HepG2 (cell line): ENCODE results near the gene EZH1. TPM values are rescaled to one million over a fixed set of nuclear protein-coding genes. Genes with fewer than 3 reads are reported as not detected.
A peak's percentile ranks its signal among the peaks of the same experiment; 100 is the strongest.

ENCODE experiments used
- ATAC-seq: fragments of 200-7000 bp; cut with Tn5 transposase; 3 replicates; pipeline ENCODE4 v1.9.1; 2020; ENCODE audit warnings: mild to moderate bottlenecking, moderate library complexity
- BruUV-seq: library from RNA; stranded (reverse); fragments of 400-500 nt; replicated peaks from 2 replicates; lab custom pipeline; 2021; lab: Mats Ljungman, UMichigan
- CTCF ChIA-PET: fragments of 300-600 bp; formaldehyde crosslinking; extraction: SDS; loops from one replicate; lab custom pipeline; 2021; ENCODE audit warnings: low total read pairs, inconsistent platforms, low intra/inter-chr PET ratio; lab: Yijun Ruan, JAX
- POLR2A ChIA-PET: fragments of 350-600 bp; sonication (Branson Sonifier 250); formaldehyde crosslinking; loops from one replicate; lab custom pipeline; 2020; ENCODE audit warnings: antibody characterized with exemption, inconsistent platforms; lab: Yijun Ruan, JAX
- DNase-seq: peaks from one replicate; pipeline ENCODE4 v3.0.0-alpha.2; 2015; ENCODE audit warnings: low spot score
- FAIRE-seq: peaks from 3 replicates; lab custom pipeline; 2011; peaks lifted over from hg19 to GRCh38; lab: Jason Lieb, UNC
- H2AFZ ChIP-seq: one replicate; pipeline ENCODE4 v1.6.1; 2011; ENCODE audit warnings: low read length, inconsistent platforms
- H3K27ac ChIP-seq: fragments of 300-600 bp; 3 replicates; pipeline ENCODE4 v1.8.0; 2011; ENCODE audit warnings: mixed run types, mild to moderate bottlenecking, mixed read lengths, low read length, inconsistent platforms; ENCODE audit not compliant: insufficient read depth; ENCODE audit errors: extremely low read length
- H3K27me3 ChIP-seq, 2 experiments: fragments of 200-600 bp in 1 of 2; 2 replicates in 1 of 2; 3 replicates in 1 of 2; pipeline versions ENCODE4 v1.6.0 to v1.8.0; 2011; ENCODE audit warnings: low read length in 2 of 2, mild to moderate bottlenecking in 2 of 2, moderate library complexity in 2 of 2, inconsistent platforms in 1 of 2; ENCODE audit not compliant: insufficient read depth in 2 of 2, control insufficient read depth in 1 of 2
- H3K36me3 ChIP-seq, 2 experiments: fragments of 200-600 bp in 1 of 2; replicated peaks in 1 of 2; 2 replicates in 1 of 2; 3 replicates in 1 of 2; pipeline versions ENCODE4 v1.5.1 to v1.8.0; 2011; ENCODE audit warnings: low read length in 2 of 2, inconsistent platforms in 1 of 2; ENCODE audit not compliant: insufficient read depth in 2 of 2, control insufficient read depth in 1 of 2
- H3K4me1 ChIP-seq: 2 replicates; pipeline ENCODE4 v1.5.1; 2012; ENCODE audit warnings: low read length, inconsistent platforms; ENCODE audit not compliant: insufficient read depth
- H3K4me2 ChIP-seq: 2 replicates; pipeline ENCODE4 v1.6.0; 2011; ENCODE audit warnings: low read depth, low read length, inconsistent platforms
- H3K4me3 ChIP-seq, 3 experiments: fragments of 200-600 bp in 1 of 3; sonication (generic), shearing (Covaris generic) in 1 of 3; replicated peaks in 1 of 3; 2 replicates each; pipeline ENCODE4 v1.5.1; 2011 to 2016; ENCODE audit warnings: low read length in 3 of 3, inconsistent platforms in 2 of 3, low read depth in 2 of 3, mild to moderate bottlenecking in 2 of 3, control low read depth in 1 of 3, mixed read lengths in 1 of 3; ENCODE audit not compliant: insufficient read depth in 1 of 3
- H3K79me2 ChIP-seq: one replicate; pipeline ENCODE4 v1.6.1; 2011; ENCODE audit warnings: low read length, inconsistent platforms; ENCODE audit not compliant: insufficient read depth
- H3K9ac ChIP-seq: 2 replicates; pipeline ENCODE4 v1.6.0; 2011; ENCODE audit warnings: mild to moderate bottlenecking, low read depth, low read length, inconsistent platforms; ENCODE audit not compliant: insufficient read depth
- H3K9me3 ChIP-seq: 2 replicates; pipeline ENCODE4 v1.5.1; 2012; ENCODE audit warnings: mild to moderate bottlenecking, low read length
- H4K20me1 ChIP-seq: 2 replicates; pipeline ENCODE4 v1.6.0; 2011; ENCODE audit warnings: inconsistent platforms, mild to moderate bottlenecking, low read length, moderate library complexity; ENCODE audit not compliant: insufficient read depth
- ATF4 ChIP-seq, 2 experiments: fragments of 450-650 bp in 1 of 2; sonication (generic) in 1 of 2; formaldehyde crosslinking; IDR thresholded peaks; 2 replicates each; pipeline versions ENCODE4 v1.5.0 to v1.8.0; 2020 to 2022; ENCODE audit warnings: mild to moderate bottlenecking in 1 of 2, missing genetic modification reagents in 1 of 2
- BCL6 ChIP-seq: IDR thresholded peaks from 2 replicates; pipeline ENCODE4 v1.6.1; 2016; ENCODE audit warnings: missing genetic modification reagents, missing compliant biosample characterization
- CCDC6 ChIP-seq: sonication (generic); formaldehyde crosslinking; IDR thresholded peaks from 2 replicates; pipeline ENCODE4 v1.8.1; 2022; ENCODE audit warnings: mild to moderate bottlenecking, missing genetic modification reagents, moderate library complexity
- JUND ChIP-seq: sonication (generic); formaldehyde crosslinking; IDR thresholded peaks from 2 replicates; pipeline ENCODE4 v1.8.0; 2022; ENCODE audit warnings: mild to moderate bottlenecking, missing genetic modification reagents
- KDM4B ChIP-seq: sonication (generic); formaldehyde crosslinking; IDR thresholded peaks from 2 replicates; pipeline ENCODE4 v1.4.0; 2020; ENCODE audit warnings: missing genetic modification reagents
- KLF11 ChIP-seq: IDR thresholded peaks from 2 replicates; pipeline ENCODE4 v1.6.1; 2016; ENCODE audit warnings: missing compliant biosample characterization
- PITX1 ChIP-seq: sonication (generic); formaldehyde crosslinking; IDR thresholded peaks from 2 replicates; pipeline ENCODE4 v1.5.1; 2020; ENCODE audit warnings: mild to moderate bottlenecking, missing genetic modification reagents
- RFX5 ChIP-seq: IDR thresholded peaks from 2 replicates; pipeline ENCODE4 v1.6.1; 2011; ENCODE audit warnings: low read depth, low read length, improper control_type of control experiment
- THAP11 ChIP-seq: IDR thresholded peaks from 2 replicates; pipeline ENCODE4 v1.6.1; 2016; ENCODE audit warnings: missing biosample characterization, missing genetic modification reagents
- TSC22D2 ChIP-seq: sonication (generic); formaldehyde crosslinking; IDR thresholded peaks from 2 replicates; pipeline ENCODE4 v1.5.1; 2020; ENCODE audit warnings: missing genetic modification reagents, mild to moderate bottlenecking, borderline replicate concordance
- ZFP36L1 ChIP-seq: sonication (generic); formaldehyde crosslinking; IDR thresholded peaks from 2 replicates; pipeline ENCODE4 v1.8.0; 2022; ENCODE audit warnings: mild to moderate bottlenecking, missing genetic modification reagents, moderate library complexity
- ZNF317 ChIP-seq: sonication (generic); formaldehyde crosslinking; IDR thresholded peaks from 2 replicates; pipeline ENCODE4 v1.5.0; 2020; ENCODE audit warnings: mild to moderate bottlenecking, missing genetic modification reagents
- ZNF446 ChIP-seq: sonication (generic); formaldehyde crosslinking; IDR thresholded peaks from 2 replicates; pipeline ENCODE4 v1.5.0; 2020; ENCODE audit warnings: mild to moderate bottlenecking, missing genetic modification reagents
- ZNF710 ChIP-seq: sonication (generic); formaldehyde crosslinking; IDR thresholded peaks from 2 replicates; pipeline ENCODE4 v1.5.0; 2020; ENCODE audit warnings: mild to moderate bottlenecking, missing genetic modification reagents, borderline replicate concordance
- ZNF776 ChIP-seq: sonication (generic); formaldehyde crosslinking; IDR thresholded peaks from 2 replicates; pipeline ENCODE4 v1.4.0; 2020; ENCODE audit warnings: mild to moderate bottlenecking, missing genetic modification reagents
- ZSCAN25 ChIP-seq: sonication (generic); formaldehyde crosslinking; IDR thresholded peaks from 2 replicates; pipeline ENCODE4 v1.8.0; 2022; ENCODE audit warnings: mild to moderate bottlenecking, missing genetic modification reagents
- ZSCAN31 ChIP-seq: sonication (generic); formaldehyde crosslinking; IDR thresholded peaks from 2 replicates; pipeline ENCODE4 v1.5.0; 2020; ENCODE audit warnings: low read depth, mild to moderate bottlenecking, missing genetic modification reagents
- WGBS: methylation state at CpG from one replicate; pipeline ENCODE4 v1.1.6; 2017; ENCODE audit warnings: low lambda C conversion rate; 5-methylcytosine and 5-hydroxymethylcytosine counted together
- in situ Hi-C: cut with HindIII; loops from 2 replicates; pipeline ENCODE4 v1.10.0; 2017; ENCODE audit warnings: low pct_unique_long_range_greater_than_20kb; ENCODE audit not compliant: extremely low pct_ligation_motif_present
- intact Hi-C: fragments of 100-400 bp; cut with micrococcal nuclease; formaldehyde crosslinking; loops from one replicate; pipeline ENCODE4 v1.10.0; 2022; ENCODE audit not compliant: unreplicated experiment
- polyA plus RNA-seq, 8 experiments: library from polyadenylated mRNA; depleted of rRNA in 3 of 8; stranded (reverse) in 7 of 8; unstranded in 1 of 8; fragments of >200 nt; fragmentation: Illumina TruSeq in 4 of 8; extraction: Trizol in 4 of 8; gene quantifications; 2 replicates each; pipeline versions ENCODE4 v1.2.1 to v1.2.3, GENCODE V29; 2011 to 2016; ENCODE audit warnings: low read depth in 4 of 8, missing spikeins in 1 of 8, mixed read lengths in 1 of 8; ENCODE audit not compliant: insufficient read depth in 1 of 8
- total RNA-seq, 5 experiments: library from RNA; depleted of rRNA; stranded (reverse); fragments of >200 nt; fragmentation: Illumina TruSeq; extraction: Trizol; gene quantifications; 2 replicates each; pipeline ENCODE4 v1.2.3, GENCODE V29; 2016; ENCODE audit warnings: low read depth in 1 of 5
- TF ChIP-seq, protein P1 (sequence below): sonication (generic); formaldehyde crosslinking; IDR thresholded peaks from 2 replicates; pipeline ENCODE4 v1.4.0; 2020; ENCODE audit warnings: missing genetic modification reagents, borderline replicate concordance

Gene EZH1
- total and polyA plus RNA-seq, 2 of the 13 experiments (the other 11 are each of a cell fraction or from before 2014, with no cell fraction given), result 11.6 to 24.0 TPM

DNA sequence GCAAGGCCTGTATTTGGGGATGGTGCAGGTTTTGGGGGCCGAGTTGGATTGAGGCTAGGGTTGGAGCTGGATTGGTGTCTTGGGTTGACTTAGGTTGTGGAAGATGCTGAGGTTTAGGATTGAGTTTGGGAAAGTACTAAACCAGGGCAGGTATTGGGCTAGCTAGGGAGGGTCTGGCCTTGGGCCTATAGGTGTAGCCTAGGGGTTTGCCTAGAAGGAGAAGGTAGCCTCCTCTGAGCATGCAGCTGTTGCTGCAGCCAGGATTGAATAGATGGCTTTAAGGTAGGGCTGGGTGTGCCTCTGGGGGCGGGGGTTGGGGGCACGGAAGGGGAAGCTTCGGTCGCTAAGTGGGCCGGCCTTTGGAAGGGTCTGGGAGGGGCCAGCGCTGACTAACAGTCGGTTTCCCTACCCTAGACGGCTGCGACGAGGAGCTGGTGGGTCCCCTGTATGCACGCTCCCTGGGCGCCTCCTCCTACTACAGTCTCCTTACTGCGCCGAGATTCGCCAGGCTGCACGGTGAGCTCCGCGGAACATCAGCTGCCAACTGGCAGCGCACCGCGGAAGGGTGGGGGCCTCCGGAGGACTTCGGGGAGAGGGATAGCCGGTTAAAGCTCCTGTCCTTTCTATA, 61.3 kb downstream of the EZH1 start (continued):
- TF ChIP-seq ATF4 (CRISPR knock-in tag; IDR thresholded peaks at IDR 0.05), result no peak

- no peaks in the 10 kb centered on the region for H3K79me2 ChIP-seq
- peak overlapping the region; percentile 63 for H3K9ac ChIP-seq
- peak overlapping the region; percentile 48 for H3K27ac ChIP-seq
- no peaks in the 10 kb centered on the region for H3K9me3 ChIP-seq
- CTCF ChIA-PET, result no interaction called here
- H3K27me3 ChIP-seq, result no peaks in the 10 kb centered on the region
- peak overlapping the region; percentile 94 for H2AFZ ChIP-seq
- WGBS, result 5% methylated on average over 12 of the region's 34 CpGs
- peak overlapping the region; percentile 84 for H3K4me2 ChIP-seq
- H3K4me3 ChIP-seq, result peak overlapping the region; percentile 65 to 91 (median 80)
- no peaks in the 10 kb centered on the region for H4K20me1 ChIP-seq
- peak; percentile 49 for ATAC-seq
- H3K4me1 ChIP-seq, result peaks cover 42% of the 10 kb centered on the region
- intact Hi-C loops, result loop anchor here (1.0 kb wide), 1 partner anchor 65 kb away; no protein-coding TSS in a partner anchor
- no peaks in the 10 kb centered on the region for H3K36me3 ChIP-seq
- POLR2A ChIA-PET, result interaction anchor here (0.8 to 2.3 kb wide), 11 partner anchors 9 to 141 kb away, joined by 3 to 24 read pairs (median 6); partner anchors contain the start of genes BECN1, PSMC3IP, RETREG3 and TUBG1
- peak; percentile 72 for FAIRE-seq
- peak; percentile 40 for DNase-seq
- in situ Hi-C loops, result no loop called here
- BruUV-seq, result no TSS peak
- 0 out of 2 replicates have a peak, but pooled peaks have one; percentile 39 for TF ChIP-seq KLF11
- TF ChIP-seq KDM4B (CRISPR knock-in tag), result 0 out of 2 replicates have a peak, but pooled peaks have one; percentile 25
- 0 out of 2 replicates have a peak, but pooled peaks have one; percentile 79 for TF ChIP-seq ZNF317 (CRISPR knock-in tag)
- TF ChIP-seq, protein P1, sequence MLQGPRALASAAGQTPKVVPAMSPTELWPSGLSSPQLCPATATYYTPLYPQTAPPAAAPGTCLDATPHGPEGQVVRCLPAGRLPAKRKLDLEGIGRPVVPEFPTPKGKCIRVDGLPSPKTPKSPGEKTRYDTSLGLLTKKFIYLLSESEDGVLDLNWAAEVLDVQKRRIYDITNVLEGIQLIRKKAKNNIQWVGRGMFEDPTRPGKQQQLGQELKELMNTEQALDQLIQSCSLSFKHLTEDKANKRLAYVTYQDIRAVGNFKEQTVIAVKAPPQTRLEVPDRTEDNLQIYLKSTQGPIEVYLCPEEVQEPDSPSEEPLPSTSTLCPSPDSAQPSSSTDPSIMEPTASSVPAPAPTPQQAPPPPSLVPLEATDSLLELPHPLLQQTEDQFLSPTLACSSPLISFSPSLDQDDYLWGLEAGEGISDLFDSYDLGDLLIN (CRISPR knock-in tag), result no peak
- TF ChIP-seq ZSCAN31 (CRISPR knock-in tag), result no peak
- TF ChIP-seq ZNF776, result peak; percentile 85; the same call in 1 of the 2 replicates
- no peak for TF ChIP-seq JUND (CRISPR knock-in tag)
- TF ChIP-seq ZNF446, result 0 out of 2 replicates have a peak, but pooled peaks have one; percentile 56
- TF ChIP-seq TSC22D2 (CRISPR knock-in tag), result 0 out of 2 replicates have a peak, but pooled peaks have one; percentile 6
- TF ChIP-seq CCDC6 (CRISPR knock-in tag), result peak; percentile 19
- TF ChIP-seq PITX1, result peak; percentile 74; the same call in 1 of the 2 replicates
- TF ChIP-seq RFX5, result no peak
- 0 out of 2 replicates have a peak, but pooled peaks have one; percentile 10 for TF ChIP-seq THAP11 (CRISPR knock-in tag)
- TF ChIP-seq BCL6 (CRISPR knock-in tag), result peak; percentile 4; the same call in 1 of the 2 replicates
- 0 out of 2 replicates have a peak, but pooled peaks have one; percentile 46 for TF ChIP-seq ZFP36L1
- TF ChIP-seq ZSCAN25, result peak; percentile 97
- peak; percentile 69; the same call in 1 of the 2 replicates for TF ChIP-seq ZNF710 (CRISPR knock-in tag)
These were observed 62.0 kb downstream of the EZH1 start for GRCh38 chr17:42682722-42683403.
